Adipose tissue (tissue), 3 donors: ENCODE measurements around the gene FRMD4A. TPM values are rescaled to one million over a fixed set of nuclear protein-coding genes. Genes with fewer than 3 reads are reported as not detected.

Experiments
- H3K27ac ChIP-seq: one replicate; pipeline ENCODE4 v1.5.1; 2013; ENCODE audit warnings: low read depth, low read length
- WGBS, 3 donors: extraction: QIAGEN DNeasy Blood & Tissue Kit; methylation state at CpG; one replicate each; pipeline ENCODE4 v1.1.7; 2013; 5-methylcytosine and 5-hydroxymethylcytosine counted together
- polyA plus RNA-seq, 3 donors: library from polyadenylated mRNA; stranded (reverse); fragments of 200-250 nt; gene quantifications; one replicate each; pipeline ENCODE4 v1.2.3, GENCODE V29; 2013
- donor health status: healthy with polysubstance abuse.
- donor health status: Bipolar disorder and iron deficiency.
- donor health status: healthy.

FRMD4A gene
- polyA plus RNA-seq, 3 donors = 16.6 to 83.5 (median 22.2) TPM

- 55 to 60% (median 55%) methylated on average over 11 of the region's 11 CpGs for WGBS, 3 donors
- no peak overlapping the region for H3K27ac ChIP-seq
Observed at GRCh38 chr10:13704964-13705363, 625.8 kb downstream of the FRMD4A start.

- no peak overlapping the region for H3K27ac ChIP-seq
Observed at GRCh38 chr10:13703997-13704536, 626.7 kb downstream of the FRMD4A start.

GRCh38 chr10:13703101-13703818, 627.5 kb downstream of the FRMD4A start:
- 68 to 92% (median 89%) methylated on average over 15 of the region's 15 CpGs for WGBS, 3 donors
- H3K27ac ChIP-seq = no peak overlapping the region

More at GRCh38 chr10:13703997-13704536, 626.7 kb downstream of the FRMD4A start:
- WGBS, 3 donors = 78 to 83% (median 82%) methylated on average over 8 of the region's 8 CpGs

- WGBS, 3 donors = 78 to 82% (median 81%) methylated on average over 17 of the region's 17 CpGs
- H3K27ac ChIP-seq = no peak overlapping the region
Observed at GRCh38 chr10:13701157-13701919, 629.4 kb downstream of the FRMD4A start.

GRCh38 chr10:13700473-13701144, 630.1 kb downstream of the FRMD4A start:
- no peak overlapping the region for H3K27ac ChIP-seq
- WGBS, 3 donors = 67 to 82% (median 76%) methylated on average over 9 to 10 of the region's 10 CpGs

- no peak overlapping the region for H3K27ac ChIP-seq
- 69 to 72% (median 72%) methylated on average over 10 of the region's 10 CpGs for WGBS, 3 donors
Observed at GRCh38 chr10:13699216-13699615, 631.5 kb downstream of the FRMD4A start.

GRCh38 chr10:13698217-13698616, 632.5 kb downstream of the FRMD4A start:
- no peak overlapping the region for H3K27ac ChIP-seq
- 67 to 91% (median 81%) methylated on average over 6 of the region's 6 CpGs for WGBS, 3 donors

GRCh38 chr10:13696071-13696470, 634.7 kb downstream of the FRMD4A start:
- no peak overlapping the region for H3K27ac ChIP-seq
- WGBS, 3 donors = 48 to 85% (median 55%) methylated on average over 9 of the region's 9 CpGs

GRCh38 chr10:13695588-13695987, 635.1 kb downstream of the FRMD4A start:
- H3K27ac ChIP-seq = no peak overlapping the region
- 62 to 78% (median 73%) methylated on average over 13 of the region's 13 CpGs for WGBS, 3 donors

- H3K27ac ChIP-seq = no peak overlapping the region
- WGBS, 3 donors = 85 to 90% (median 88%) methylated on average over 21 of the region's 21 CpGs
Observed at GRCh38 chr10:13693783-13694700, 636.7 kb downstream of the FRMD4A start.

GRCh38 chr10:13690281-13690825, 640.4 kb downstream of the FRMD4A start:
- no peak overlapping the region for H3K27ac ChIP-seq
- 67 to 77% (median 74%) methylated on average over 10 of the region's 10 CpGs for WGBS, 3 donors

- H3K27ac ChIP-seq = no peak overlapping the region
- WGBS, 3 donors = 71 to 77% (median 75%) methylated on average over 5 of the region's 5 CpGs
Observed at GRCh38 chr10:13686331-13686752, 644.4 kb downstream of the FRMD4A start.

GRCh38 chr10:13685885-13686284, 644.8 kb downstream of the FRMD4A start:
- H3K27ac ChIP-seq = no peak overlapping the region
- 72 to 79% (median 77%) methylated on average over 5 of the region's 5 CpGs for WGBS, 3 donors

GRCh38 chr10:13684806-13685482, 645.8 kb downstream of the FRMD4A start:
- no peak overlapping the region for H3K27ac ChIP-seq
- WGBS, 3 donors = 40 to 52% (median 42%) methylated on average over 6 of the region's 6 CpGs

- peak overlapping the region; percentile 52 for H3K27ac ChIP-seq
- 36 to 66% (median 49%) methylated on average over 17 of the region's 17 CpGs for WGBS, 3 donors
Observed at GRCh38 chr10:13684252-13684791, 646.4 kb downstream of the FRMD4A start.

GRCh38 chr10:13683017-13683416, 647.7 kb downstream of the FRMD4A start:
- H3K27ac ChIP-seq = no peak overlapping the region
- WGBS, 3 donors = 93 to 98% (median 96%) methylated on average over 13 of the region's 13 CpGs

- no peak overlapping the region for H3K27ac ChIP-seq
- 85 to 95% (median 88%) methylated on average over 7 of the region's 7 CpGs for WGBS, 3 donors
Observed at GRCh38 chr10:13681960-13682359, 648.8 kb downstream of the FRMD4A start.
